Stimulated activated CD8-positive, alpha-beta memory T cell treated with anti-CD3 and anti-CD28 coated beads, Interleukin-4, amount 100 ng/mL, for 1 hour (primary cell): ENCODE results near the gene VPS25.
"Not testable (repeated sequence)": the region's sequence is repeated elsewhere in the genome, so short reads cannot be mapped to it uniquely, and the experiment has no call there.

Source experiments
- DNase-seq, 2 donors: peaks; one replicate each; pipeline ENCODE4 v3.0.0-alpha.2; 2020; ENCODE audit warnings: low read depth in 2 of 2, low spot score in 1 of 2

VPS25 gene

DNA sequence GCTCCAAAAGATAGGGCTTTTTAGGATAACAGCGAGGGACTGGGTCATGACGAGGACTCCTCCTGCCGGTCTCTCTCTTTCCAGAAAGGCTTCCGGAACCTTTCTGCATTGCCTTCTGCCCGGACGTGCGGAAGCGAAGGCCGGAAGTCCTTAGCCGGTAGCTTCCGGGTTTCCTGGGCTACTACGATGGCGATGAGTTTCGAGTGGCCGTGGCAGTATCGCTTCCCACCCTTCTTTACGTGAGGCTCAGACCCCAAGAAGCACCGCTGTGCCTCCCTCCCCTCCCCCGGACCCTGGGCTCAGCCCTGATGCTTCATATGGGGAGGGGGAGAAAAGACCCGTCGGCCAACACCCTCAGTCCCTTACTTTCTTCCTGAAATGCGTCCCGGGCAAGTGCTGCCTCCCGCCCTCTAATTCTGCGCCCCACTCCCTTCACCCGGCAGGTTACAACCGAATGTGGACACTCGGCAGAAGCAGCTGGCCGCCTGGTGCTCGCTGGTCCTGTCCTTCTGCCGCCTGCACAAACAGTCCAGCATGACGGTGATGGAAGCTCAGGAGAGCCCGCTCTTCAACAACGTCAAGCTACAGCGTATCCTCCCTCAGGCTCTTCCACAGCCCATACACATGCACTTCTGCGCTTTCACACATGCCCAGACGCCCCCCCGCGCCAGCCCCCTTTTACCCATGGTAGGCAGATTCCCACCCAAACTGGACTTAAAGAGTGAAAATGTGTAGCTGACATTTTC lies at the start of gene VPS25:
TSS of gene VPS25 (plus strand) at position 160 of the 746 bp plus-strand sequence. CDS start at position 187, 27 bp downstream.
- peak; percentile 37 to 58 for DNase-seq

GRCh38 chr17:42723636-42724035 lies 49.6 kb upstream of the VPS25 start:
- no peak for DNase-seq

DNA sequence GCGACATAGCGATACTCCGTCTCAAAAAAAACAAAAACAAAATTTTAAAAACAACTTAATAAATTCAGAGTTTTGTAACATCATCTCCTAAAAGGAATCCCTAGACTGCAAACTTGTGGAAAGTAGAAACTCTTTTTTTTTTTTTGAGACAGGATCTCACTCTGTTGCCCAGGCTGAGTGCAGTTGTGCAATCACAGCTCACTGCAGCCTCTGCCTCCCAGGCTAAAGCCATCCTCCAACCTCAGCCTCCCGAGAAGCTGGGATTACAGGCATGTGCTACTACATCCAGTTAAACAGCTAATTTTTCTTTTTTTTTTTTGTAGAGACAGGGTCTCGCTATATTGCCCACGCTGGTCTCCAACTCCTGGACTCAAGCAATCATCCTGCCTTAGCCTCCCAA lies 48.1 kb upstream of the VPS25 start:
- DNase-seq, result no peak

DNA sequence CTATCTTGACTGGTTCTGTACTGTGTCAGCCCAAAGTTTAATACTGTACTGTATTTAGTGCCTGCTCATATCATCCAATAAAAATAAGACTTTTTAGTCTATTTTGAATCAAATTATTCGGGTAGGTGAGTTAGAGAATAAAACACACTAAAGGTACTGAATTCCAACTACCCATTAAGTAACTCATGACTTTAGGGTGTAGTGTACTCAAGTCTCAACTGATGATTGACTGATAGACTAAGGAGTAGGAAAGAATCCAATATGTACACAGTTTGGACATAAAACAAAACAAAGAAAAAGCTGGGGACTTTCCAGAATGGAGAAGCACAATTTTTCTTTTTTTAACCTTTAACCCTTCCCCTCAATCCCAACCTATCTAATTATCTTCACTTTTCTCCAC lies 32.5 kb upstream of the VPS25 start:
- DNase-seq, result no peak

GRCh38 chr17:42742916-42743315 lies 30.3 kb upstream of the VPS25 start:
- not testable (repeated sequence) for DNase-seq

- no peak for DNase-seq
Measured at GRCh38 chr17:42743595-42744282, 29.5 kb upstream of the VPS25 start.

GRCh38 chr17:42744283-42744805 lies 28.9 kb upstream of the VPS25 start:
- DNase-seq, result peak; percentile 23 to 39

DNA sequence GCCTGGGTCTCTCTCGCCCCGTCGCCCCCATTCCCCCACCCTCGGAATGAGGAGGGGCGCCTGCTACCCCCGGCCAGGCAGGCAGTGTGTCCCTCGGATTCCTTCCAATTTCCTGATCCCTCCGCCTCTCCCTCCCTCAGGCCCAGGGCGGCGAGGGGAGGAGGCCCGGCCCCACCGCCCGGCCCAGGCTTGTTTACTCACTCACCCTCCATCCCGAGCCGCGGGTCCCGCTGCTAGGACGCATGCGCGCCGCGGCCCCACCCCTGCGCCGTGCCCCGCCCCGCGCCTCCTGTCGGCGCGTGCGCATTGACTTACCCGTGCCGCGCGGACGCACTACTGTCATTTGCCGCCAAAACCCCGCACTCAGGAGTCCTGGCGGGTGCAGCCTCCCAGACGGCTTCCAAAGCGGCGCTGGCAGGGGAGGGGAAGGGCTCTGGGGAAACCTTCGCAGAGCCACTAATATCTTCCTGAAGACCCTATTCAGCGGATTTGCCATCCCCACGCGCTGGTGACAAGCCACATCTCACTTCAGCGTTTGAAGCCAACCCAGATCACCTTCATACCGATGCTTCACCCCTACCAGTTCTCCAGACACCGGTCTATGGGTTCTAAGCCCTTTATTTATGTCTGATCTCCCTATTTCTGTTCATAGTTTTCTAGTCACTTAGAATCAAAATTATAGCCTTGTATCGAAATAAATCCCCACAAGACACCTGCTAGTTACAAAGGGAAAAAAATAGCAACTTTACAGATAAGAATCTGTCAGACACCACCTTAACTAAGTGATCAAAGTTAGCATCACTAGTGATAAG lies 28.2 kb upstream of the VPS25 start, which contains the start of gene EZH1:
TSS of gene EZH1 (minus strand) at position 235 of the 812 bp plus-strand sequence. CDS start 16,099 bp downstream, outside the sequence.
- peak; percentile 73 to 86 for DNase-seq

- no peak for DNase-seq
Measured at GRCh38 chr17:42748202-42748907, 24.9 kb upstream of the VPS25 start.

DNA sequence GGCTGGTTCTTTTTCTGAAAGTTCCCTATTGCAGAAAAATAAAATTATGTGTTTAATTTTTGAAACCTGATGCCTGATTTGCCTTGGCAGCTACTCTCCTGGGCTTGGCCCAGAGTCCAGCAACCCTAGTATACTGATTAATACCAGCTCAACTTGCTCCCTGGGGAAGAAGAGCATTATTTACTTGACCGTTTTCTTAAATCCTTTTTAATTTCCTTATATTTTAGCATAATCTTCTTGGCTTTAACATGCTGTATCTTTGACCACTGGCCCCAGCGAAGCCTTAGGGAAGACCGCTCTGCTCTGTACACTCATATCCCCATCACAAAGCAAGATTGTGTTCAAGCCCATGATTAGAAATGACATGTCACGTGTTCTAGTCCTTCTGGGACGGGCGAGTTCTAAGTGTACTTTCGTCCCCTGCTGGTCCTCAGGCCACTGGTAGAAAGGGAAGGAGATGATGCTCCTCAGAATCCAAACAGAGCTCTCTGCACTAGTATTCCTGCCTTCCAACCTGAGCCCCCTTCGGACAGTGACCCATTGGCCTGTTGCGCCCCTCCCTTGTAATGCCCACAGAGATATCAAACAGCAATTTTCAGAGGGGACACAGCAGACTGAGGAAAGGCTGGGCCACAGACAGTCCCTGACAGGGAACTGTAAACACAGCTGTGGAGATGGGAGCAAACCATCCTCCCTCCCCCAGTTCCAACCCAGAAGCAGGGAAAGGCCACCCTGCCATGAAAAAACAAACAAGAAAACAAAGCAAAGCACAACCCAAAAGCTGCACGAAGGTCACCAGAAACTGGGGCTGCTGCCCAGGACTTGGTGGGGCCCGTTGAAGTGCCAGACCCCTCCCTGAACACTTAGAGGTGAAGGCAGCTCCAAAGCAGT lies 24.1 kb upstream of the VPS25 start:
- DNase-seq, result no peak

DNA sequence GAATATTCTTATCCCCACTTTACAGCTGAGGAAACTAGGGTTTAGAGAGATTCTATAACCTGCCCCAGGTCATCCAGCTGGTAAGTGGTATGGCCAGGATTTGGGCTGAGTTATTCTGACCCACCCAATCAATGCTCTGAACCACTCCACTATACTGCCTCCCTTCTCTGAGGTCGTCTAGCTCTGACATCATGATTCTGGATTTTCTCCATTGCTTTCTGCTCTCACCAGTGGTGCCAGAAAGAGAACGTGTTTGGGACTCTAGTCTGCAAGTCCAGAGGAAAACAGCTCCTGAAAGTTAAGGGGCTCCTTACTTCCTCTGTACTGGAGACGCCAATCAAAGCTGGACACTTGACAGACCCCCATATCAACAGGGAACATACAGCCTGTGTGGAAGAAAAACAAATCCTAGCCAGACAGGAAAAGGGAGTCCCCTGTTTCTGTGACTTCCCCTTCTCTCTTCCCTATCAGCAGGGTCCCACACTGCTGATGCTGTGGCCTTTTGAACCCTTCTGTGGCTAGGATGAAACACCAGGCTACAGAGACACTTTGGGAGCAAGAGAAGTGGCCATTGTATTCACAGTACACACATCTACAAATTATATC lies 22.4 kb upstream of the VPS25 start:
- no peak for DNase-seq

GRCh38 chr17:42751628-42752027 lies 21.6 kb upstream of the VPS25 start:
- DNase-seq, result no peak

DNA sequence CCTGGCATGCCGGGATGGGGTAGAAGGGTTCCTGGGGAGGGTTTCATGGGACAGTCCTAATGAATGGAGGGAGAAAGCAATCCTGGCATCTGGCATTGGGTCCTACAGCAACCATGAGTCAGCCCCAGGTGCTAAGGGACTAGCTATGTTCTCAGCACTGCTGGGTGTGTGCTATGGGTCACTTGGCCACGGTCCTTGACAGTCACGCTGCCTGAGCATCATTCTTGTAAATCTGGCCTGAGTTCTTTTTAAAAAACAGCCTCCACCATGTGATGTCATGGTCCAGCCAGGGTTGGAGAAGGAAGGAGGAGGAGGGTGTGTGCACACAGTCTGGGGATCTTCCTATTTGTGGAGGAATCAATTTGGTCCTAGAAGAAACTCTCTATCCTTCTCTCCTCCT lies 18.5 kb upstream of the VPS25 start:
- DNase-seq, result no peak

DNA sequence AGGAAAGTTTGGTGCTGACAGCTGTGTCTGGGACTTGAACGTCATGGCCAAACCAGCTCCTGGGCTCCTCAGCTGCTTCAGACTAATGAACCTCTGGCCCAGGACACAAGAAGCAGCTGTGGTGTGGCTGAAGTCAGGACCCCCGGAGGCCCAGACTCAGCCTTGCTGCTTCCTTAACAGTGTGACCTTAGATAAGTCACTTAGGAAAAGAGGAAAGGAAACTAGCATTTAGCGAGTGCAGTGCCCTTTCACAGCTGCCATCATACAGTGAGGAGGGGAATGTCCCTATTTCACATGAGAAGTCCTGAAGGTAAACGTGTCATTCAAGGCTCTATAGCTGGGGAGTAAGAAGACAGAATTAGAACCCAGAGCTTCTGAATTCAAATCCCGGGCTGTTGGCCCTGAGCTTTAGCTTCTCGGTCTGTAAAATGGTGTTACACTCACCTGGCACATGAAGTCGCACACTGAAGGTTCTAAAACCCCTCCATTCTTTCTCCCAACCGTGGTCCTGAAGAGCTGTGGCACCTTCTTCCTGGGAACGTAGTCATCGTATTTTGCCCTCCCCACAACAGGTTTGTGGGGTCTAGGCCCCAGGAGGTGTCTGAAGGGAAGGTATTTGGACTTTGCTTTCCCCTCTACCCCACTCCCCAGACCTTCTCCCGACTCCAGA lies 13.1 kb upstream of the VPS25 start:
- no peak for DNase-seq

GRCh38 chr17:42760652-42761581 lies 12.3 kb upstream of the VPS25 start, which contains the start of gene RAMP2:
TSS of gene RAMP2 (plus strand) at chr17:42761227. CDS start at chr17:42761262, 35 bp downstream.
- DNase-seq, result no peak

- no peak for DNase-seq
Measured at GRCh38 chr17:42761638-42762037, 11.6 kb upstream of the VPS25 start.

GRCh38 chr17:42766124-42766523 lies 7.1 kb upstream of the VPS25 start:
- no peak for DNase-seq

- DNase-seq, result no peak
Measured at GRCh38 chr17:42767512-42767911, 5.7 kb upstream of the VPS25 start.
